GM18502 (cell line): ENCODE results near the gene FGF14.

ENCODE experiments used
- ATAC-seq: cut with Tn5 transposase; IDR thresholded peaks from one replicate; pipeline ENCODE4 v1.9.1; 2021; ENCODE audit warnings: mild to moderate bottlenecking; ENCODE audit not compliant: unreplicated experiment, poor library complexity

FGF14 gene

GRCh38 chr13:101763191-101763590, 638.7 kb downstream of the FGF14 start:
- no peak for ATAC-seq

- ATAC-seq: peak; percentile 88
Measured at GRCh38 chr13:101757446-101758039, 644.3 kb downstream of the FGF14 start.

- ATAC-seq: no peak
Measured at GRCh38 chr13:101755228-101755887, 646.5 kb downstream of the FGF14 start.

GRCh38 chr13:101752432-101752831, 649.4 kb downstream of the FGF14 start:
- no peak for ATAC-seq

GRCh38 chr13:101751488-101751887, 650.4 kb downstream of the FGF14 start:
- ATAC-seq: peak; percentile 87

GRCh38 chr13:101749584-101749983, 652.3 kb downstream of the FGF14 start:
- no peak for ATAC-seq

- no peak for ATAC-seq
Measured at GRCh38 chr13:101747039-101747438, 654.8 kb downstream of the FGF14 start.

GRCh38 chr13:101746513-101746912, 655.3 kb downstream of the FGF14 start:
- ATAC-seq: no peak

- peak; percentile 82 for ATAC-seq
Measured at GRCh38 chr13:101739382-101740178, 662.3 kb downstream of the FGF14 start.

GRCh38 chr13:101738336-101738735, 663.5 kb downstream of the FGF14 start:
- ATAC-seq: no peak

- ATAC-seq: no peak
Measured at GRCh38 chr13:101736566-101736965, 665.3 kb downstream of the FGF14 start.

- no peak for ATAC-seq
Measured at GRCh38 chr13:101730420-101731000, 671.3 kb downstream of the FGF14 start.

- ATAC-seq: no peak
Measured at GRCh38 chr13:101728615-101729014, 673.2 kb downstream of the FGF14 start.

GRCh38 chr13:101728021-101728420, 673.8 kb downstream of the FGF14 start:
- no peak for ATAC-seq

- peak; percentile 45 for ATAC-seq
Measured at GRCh38 chr13:101727118-101727517, 674.7 kb downstream of the FGF14 start.

- peak; percentile 37 for ATAC-seq
Measured at GRCh38 chr13:101726681-101727080, 675.2 kb downstream of the FGF14 start.

- ATAC-seq: no peak
Measured at GRCh38 chr13:101718496-101718895, 683.4 kb downstream of the FGF14 start.

- ATAC-seq: no peak
Measured at GRCh38 chr13:101717353-101717752, 684.5 kb downstream of the FGF14 start.

- ATAC-seq: no peak
Measured at GRCh38 chr13:101714195-101714594, 687.7 kb downstream of the FGF14 start.

- no peak for ATAC-seq
Measured at GRCh38 chr13:101712026-101712348, 689.9 kb downstream of the FGF14 start.
